Peyer's patch (tissue), 4 donors: ENCODE measurements around the gene TTC36. TPM values are rescaled to one million over a fixed set of nuclear protein-coding genes. Genes with fewer than 3 reads are reported as not detected.

Experiments used
- DNase-seq, 3 donors: peaks; one replicate each; pipeline ENCODE4 v3.0.0-alpha.2; 2017 to 2019
- H3K27ac ChIP-seq, 4 donors: fragments of 200-600 bp; sonication (generic); one replicate each; pipeline ENCODE4 v1.5.1; 2016 to 2019
- H3K27me3 ChIP-seq, 2 donors: fragments of 200-600 bp; sonication (generic); one replicate each; pipeline ENCODE4 v1.5.1; 2019
- H3K36me3 ChIP-seq, 3 donors: fragments of 200-600 bp; sonication (generic); one replicate each; pipeline ENCODE4 v1.5.1; 2016 to 2019
- H3K4me1 ChIP-seq, 4 donors: fragments of 200-600 bp; sonication (generic); one replicate each; pipeline ENCODE4 v1.5.1; 2016 to 2019
- H3K4me3 ChIP-seq, 4 donors: fragments of 200-600 bp; sonication (generic); 1 replicate in 3 of 4; 2 replicates in 1 of 4; pipeline ENCODE4 v1.5.1; 2016 to 2019; ENCODE audit warnings: mild to moderate bottlenecking in 1 of 4
- H3K9me3 ChIP-seq, 4 donors: fragments of 200-600 bp; sonication (generic); one replicate each; pipeline ENCODE4 v1.5.1; 2016 to 2019; ENCODE audit warnings: mild to moderate bottlenecking in 1 of 4
- CTCF ChIP-seq, 6 experiments: fragments of 450-650 bp in 4 of 6; fragments of 200-600 bp in 2 of 6; sonication (generic) in 1 of 6; IDR thresholded peaks; one replicate each; pipeline ENCODE4 v1.5.1; 2017 to 2019; ENCODE audit warnings: antibody characterized with exemption in 6 of 6, mild to moderate bottlenecking in 3 of 6, moderate library complexity in 1 of 6
- POLR2A ChIP-seq, 2 donors: fragments of 450-650 bp; IDR thresholded peaks; one replicate each; pipeline ENCODE4 v1.5.1; 2017; ENCODE audit warnings: antibody characterized with exemption in 2 of 2, mild to moderate bottlenecking in 2 of 2, moderate library complexity in 2 of 2
- total RNA-seq, 4 donors: library from RNA; depleted of rRNA; stranded (reverse); fragments of >200 nt; gene quantifications; one replicate each; pipeline ENCODE4 v1.1.0, GENCODE V29; 2016

TTC36 gene
- total RNA-seq, 4 donors from 2014 or later, result 5.8 to 68.4 (median 37.5) TPM

DNA sequence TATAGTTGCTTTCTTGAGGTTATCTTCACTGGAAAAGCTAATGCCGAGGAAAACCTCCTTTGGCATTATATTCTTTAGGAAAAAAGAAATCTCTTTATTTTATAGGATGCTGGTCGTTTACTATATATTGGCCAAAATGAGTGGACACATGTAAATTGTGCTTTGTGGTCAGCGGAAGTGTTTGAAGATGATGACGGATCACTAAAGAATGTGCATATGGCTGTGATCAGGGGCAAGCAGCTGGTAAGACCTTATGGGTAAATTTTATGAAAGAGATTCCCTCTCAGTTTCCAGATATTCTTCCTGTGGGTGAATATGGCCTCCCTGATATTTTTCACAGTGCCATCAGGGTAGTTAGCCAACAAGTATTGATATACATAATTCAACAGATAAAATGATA, 29.4 kb upstream of the TTC36 start:
- TF ChIP-seq POLR2A (IDR thresholded peaks at IDR 0.05) (no peak), CTCF (IDR thresholded peaks at IDR 0.05) (no peak)
- H3K27ac ChIP-seq, result no peak overlapping the region
- H3K36me3 ChIP-seq, result peaks cover 0 to 100% (median 9%) of the 10 kb centered on the region in 3 donors

DNA sequence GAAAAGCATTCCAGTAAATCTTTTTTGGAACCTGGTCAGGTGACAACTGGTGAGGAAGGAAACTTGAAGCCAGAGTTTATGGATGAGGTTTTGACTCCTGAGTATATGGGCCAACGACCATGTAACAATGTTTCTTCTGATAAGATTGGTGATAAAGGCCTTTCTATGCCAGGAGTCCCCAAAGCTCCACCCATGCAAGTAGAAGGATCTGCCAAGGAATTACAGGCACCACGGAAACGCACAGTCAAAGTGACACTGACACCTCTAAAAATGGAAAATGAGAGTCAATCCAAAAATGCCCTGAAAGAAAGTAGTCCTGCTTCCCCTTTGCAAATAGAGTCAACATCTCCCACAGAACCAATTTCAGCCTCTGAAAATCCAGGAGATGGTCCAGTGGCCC, 24.1 kb upstream of the TTC36 start:
- Histone ChIP-seq H3K27ac (no peak overlapping the region), H3K9me3 (no peaks in the 10 kb centered on the region), H3K27me3 (no peaks in the 10 kb centered on the region), H3K36me3 (peaks cover 0 to 99% (median 9%) of the 10 kb centered on the region in 3 donors), H3K4me1 (no peaks in the 10 kb centered on the region), H3K4me3 (no peak overlapping the region)
- no peak for DNase-seq
- no peak for TF ChIP-seq POLR2A (IDR thresholded peaks at IDR 0.05)
- TF ChIP-seq CTCF (IDR thresholded peaks at IDR 0.05), result no peak

More for the DNA sequence above, 29.4 kb upstream of the TTC36 start:
- no peak for DNase-seq
- Histone ChIP-seq H3K9me3 (no peaks in the 10 kb centered on the region), H3K4me3 (no peak overlapping the region), H3K4me1 (no peaks in the 10 kb centered on the region), H3K27me3 (no peaks in the 10 kb centered on the region)

- DNase-seq, result no peak
- no peak for TF ChIP-seq CTCF (IDR thresholded peaks at IDR 0.05)
- no peak for TF ChIP-seq POLR2A (IDR thresholded peaks at IDR 0.05)
- Histone ChIP-seq H3K27me3 (no peaks in the 10 kb centered on the region), H3K9me3 (no peaks in the 10 kb centered on the region), H3K36me3 (peaks cover 0 to 96% (median 3%) of the 10 kb centered on the region in 3 donors), H3K4me1 (no peaks in the 10 kb centered on the region), H3K4me3 (no peak overlapping the region), H3K27ac (no peak overlapping the region)
These were observed 15.7 kb upstream of the TTC36 start for GRCh38 chr11:118511601-118512000.

- peaks cover 0 to 90% (median 3%) of the 10 kb centered on the region in 3 donors for H3K36me3 ChIP-seq
These were observed 13.2 kb upstream of the TTC36 start for GRCh38 chr11:118514103-118514502.

DNA sequence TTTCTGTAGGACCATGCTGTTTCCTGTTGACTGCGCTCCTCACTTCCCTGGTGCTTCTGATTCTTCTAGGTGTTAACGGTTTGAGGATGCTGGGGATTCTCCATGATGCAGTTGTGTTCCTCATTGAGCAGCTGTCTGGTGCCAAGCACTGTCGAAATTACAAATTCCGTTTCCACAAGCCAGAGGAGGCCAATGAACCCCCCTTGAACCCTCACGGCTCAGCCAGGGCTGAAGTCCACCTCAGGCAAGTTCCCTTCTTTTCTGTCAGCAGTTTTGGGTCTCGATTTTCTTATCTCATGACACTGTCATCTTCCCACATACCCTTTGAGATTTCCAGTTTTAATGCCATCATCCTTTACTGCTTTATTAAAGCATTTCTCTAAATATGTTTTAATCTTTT, 7.7 kb upstream of the TTC36 start:
- Histone ChIP-seq H3K27ac (no peak overlapping the region), H3K9me3 (no peaks in the 10 kb centered on the region), H3K27me3 (no peaks in the 10 kb centered on the region), H3K4me1 (no peaks in the 10 kb centered on the region), H3K36me3 (peaks cover 0 to 89% (median 3%) of the 10 kb centered on the region in 3 donors), H3K4me3 (no peak overlapping the region)
- TF ChIP-seq POLR2A (IDR thresholded peaks at IDR 0.05) (no peak), CTCF (IDR thresholded peaks at IDR 0.05) (no peak)
- DNase-seq, result no peak

More at GRCh38 chr11:118514103-118514502, 13.2 kb upstream of the TTC36 start:
- no peak for DNase-seq
- H3K27me3 ChIP-seq, result no peaks in the 10 kb centered on the region
- no peak overlapping the region for H3K4me3 ChIP-seq
- H3K9me3 ChIP-seq, result no peaks in the 10 kb centered on the region
- H3K4me1 ChIP-seq, result no peaks in the 10 kb centered on the region
- TF ChIP-seq CTCF (IDR thresholded peaks at IDR 0.05) (no peak), POLR2A (IDR thresholded peaks at IDR 0.05) (no peak)
- H3K27ac ChIP-seq, result no peak overlapping the region

DNA sequence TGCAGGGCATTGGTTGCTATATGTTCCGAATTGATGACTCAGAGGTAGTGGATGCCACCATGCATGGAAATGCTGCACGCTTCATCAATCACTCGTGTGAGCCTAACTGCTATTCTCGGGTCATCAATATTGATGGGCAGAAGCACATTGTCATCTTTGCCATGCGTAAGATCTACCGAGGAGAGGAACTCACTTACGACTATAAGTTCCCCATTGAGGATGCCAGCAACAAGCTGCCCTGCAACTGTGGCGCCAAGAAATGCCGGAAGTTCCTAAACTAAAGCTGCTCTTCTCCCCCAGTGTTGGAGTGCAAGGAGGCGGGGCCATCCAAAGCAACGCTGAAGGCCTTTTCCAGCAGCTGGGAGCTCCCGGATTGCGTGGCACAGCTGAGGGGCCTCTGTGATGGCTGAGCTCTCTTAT, 5.4 kb upstream of the TTC36 start:
- TF ChIP-seq POLR2A (IDR thresholded peaks at IDR 0.05) (no peak), CTCF (IDR thresholded peaks at IDR 0.05) (no peak)
- Histone ChIP-seq H3K9me3 (no peaks in the 10 kb centered on the region), H3K4me3 (no peak overlapping the region), H3K4me1 (no peaks in the 10 kb centered on the region), H3K36me3 (peaks cover 0 to 74% (median 0%) of the 10 kb centered on the region in 3 donors), H3K27ac (no peak overlapping the region), H3K27me3 (no peaks in the 10 kb centered on the region)
- DNase-seq, result no peak
